GM12801 (cell line): ENCODE measurements around the gene LYST.

Experiments used
- TF ChIP-seq, protein P1 (sequence below): IDR thresholded peaks from one replicate; pipeline ENCODE4 v1.5.1; 2011; ENCODE audit warnings: control low read depth; ENCODE audit not compliant: insufficient read length; ENCODE audit errors: extremely low read depth

Gene LYST

DNA sequence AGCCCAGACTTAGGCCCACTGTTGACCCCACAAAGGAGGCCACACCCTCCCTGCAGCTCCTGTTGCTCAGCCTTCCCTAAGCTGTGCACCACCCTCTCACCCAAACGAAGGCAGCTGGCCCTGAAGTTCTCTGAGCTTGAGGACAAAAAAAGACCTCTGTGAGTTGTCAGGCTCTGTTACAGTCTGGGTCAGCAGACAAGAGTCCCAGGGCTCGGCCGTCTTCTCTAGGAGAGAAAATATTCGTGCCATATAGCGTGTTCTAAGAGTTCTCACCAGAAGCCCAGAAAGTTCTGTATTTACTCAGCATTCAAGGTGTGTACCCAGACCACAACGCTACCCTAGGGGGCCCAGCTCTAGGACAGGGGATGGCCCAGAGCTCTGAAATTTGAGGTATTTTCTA lies 25.5 kb upstream of the LYST start:
- TF ChIP-seq, protein P1, sequence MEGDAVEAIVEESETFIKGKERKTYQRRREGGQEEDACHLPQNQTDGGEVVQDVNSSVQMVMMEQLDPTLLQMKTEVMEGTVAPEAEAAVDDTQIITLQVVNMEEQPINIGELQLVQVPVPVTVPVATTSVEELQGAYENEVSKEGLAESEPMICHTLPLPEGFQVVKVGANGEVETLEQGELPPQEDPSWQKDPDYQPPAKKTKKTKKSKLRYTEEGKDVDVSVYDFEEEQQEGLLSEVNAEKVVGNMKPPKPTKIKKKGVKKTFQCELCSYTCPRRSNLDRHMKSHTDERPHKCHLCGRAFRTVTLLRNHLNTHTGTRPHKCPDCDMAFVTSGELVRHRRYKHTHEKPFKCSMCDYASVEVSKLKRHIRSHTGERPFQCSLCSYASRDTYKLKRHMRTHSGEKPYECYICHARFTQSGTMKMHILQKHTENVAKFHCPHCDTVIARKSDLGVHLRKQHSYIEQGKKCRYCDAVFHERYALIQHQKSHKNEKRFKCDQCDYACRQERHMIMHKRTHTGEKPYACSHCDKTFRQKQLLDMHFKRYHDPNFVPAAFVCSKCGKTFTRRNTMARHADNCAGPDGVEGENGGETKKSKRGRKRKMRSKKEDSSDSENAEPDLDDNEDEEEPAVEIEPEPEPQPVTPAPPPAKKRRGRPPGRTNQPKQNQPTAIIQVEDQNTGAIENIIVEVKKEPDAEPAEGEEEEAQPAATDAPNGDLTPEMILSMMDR: no peak

DNA sequence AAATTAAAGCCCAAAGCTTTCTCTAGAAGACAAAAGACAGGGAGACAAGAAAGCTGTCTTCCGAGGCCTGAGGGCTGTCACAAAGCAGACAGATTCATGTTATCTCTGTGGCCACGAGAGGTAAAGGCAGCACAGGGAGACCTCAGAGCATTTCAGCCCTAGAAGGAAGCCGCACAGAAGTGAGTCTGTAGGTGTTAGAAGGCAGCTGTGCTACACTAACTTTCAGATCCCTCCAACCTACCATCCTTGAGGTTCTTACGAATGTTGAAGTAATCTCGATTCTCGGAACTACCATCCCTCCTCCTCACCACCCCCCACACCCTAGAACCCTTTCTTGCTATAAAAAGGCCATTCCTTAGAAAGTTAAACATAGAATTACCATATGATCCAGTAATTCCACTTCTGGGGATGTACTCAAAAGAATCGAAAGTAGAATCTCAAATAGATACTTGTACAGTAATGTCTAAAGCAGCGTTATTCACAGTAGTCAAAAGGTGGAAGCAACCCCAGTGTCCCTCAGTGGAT lies 21.5 kb upstream of the LYST start:
- TF ChIP-seq, protein P1: no peak

GRCh38 chr1:235887676-235888075 lies 21.0 kb upstream of the LYST start:
- TF ChIP-seq, protein P1: no peak

GRCh38 chr1:235885655-235886262 lies 19.1 kb upstream of the LYST start:
- TF ChIP-seq, protein P1: no peak

DNA sequence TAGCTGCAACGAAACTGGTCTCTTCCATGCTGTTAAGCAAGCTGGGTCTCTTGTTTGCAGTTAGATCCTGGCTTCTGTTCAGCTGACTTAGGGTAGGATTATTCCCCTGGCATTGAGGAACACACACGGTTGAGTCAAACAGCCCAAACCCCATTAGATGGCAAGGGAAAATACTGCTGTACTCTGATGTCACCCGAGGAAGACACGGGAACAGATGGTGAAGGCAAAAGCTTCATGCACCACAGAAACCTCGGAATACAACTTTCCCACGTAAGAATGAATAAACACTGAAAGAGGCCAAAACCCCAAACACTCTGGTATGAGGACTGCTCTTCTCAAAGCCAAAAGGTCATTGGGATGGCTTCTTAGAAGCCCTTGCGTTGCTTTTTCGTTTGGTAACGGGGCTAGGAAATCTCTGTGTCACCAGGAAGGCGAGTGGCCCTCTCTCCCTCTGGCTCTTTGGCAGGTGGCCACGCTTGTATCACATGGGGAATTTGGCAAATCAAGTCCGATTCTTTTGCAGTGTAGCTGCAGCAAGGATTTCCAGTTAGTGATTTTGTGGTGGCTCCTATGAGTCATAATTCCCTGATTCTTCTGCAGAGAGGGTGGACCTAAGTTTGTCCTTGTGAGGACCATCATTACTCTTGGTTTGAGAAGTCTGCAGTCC lies 16.7 kb upstream of the LYST start:
- TF ChIP-seq, protein P1: no peak

GRCh38 chr1:235882816-235883215 lies 16.1 kb upstream of the LYST start:
- TF ChIP-seq, protein P1: no peak

DNA sequence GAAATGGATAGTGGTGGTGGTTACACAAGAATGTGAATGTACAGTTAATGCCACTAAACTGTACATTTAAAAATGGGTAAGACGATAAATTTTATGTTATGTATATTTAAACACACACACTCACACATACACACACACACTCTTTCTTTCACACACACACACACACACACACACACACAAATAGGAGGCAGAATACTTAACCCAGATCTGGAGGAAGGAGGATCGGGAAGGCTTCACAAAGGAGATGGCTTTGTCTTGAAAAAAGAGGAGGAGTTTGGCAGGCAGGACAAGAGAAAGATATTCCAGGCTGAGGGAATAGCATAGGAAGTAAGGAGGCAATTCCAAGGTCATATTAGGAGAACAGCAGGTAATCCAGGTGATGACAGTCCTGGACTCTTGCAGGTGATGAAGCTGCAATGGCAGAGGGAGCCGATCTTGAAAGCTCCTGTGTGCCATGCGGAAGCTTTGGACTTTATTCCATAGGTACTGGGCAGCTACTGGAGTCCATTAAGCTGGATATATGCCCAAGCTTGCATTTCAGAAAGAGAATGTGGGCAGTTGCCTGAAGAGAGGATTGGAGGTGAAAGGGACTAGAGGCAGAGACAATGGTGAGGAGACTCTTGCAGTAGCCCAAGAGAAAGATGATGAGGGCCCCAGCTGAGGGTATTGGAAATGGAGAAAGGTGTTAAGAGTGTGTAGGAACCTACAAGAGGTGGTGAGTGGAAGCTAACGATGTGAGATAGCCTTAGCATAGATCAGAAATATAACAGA lies 15.4 kb upstream of the LYST start:
- TF ChIP-seq, protein P1: no peak
